RCC 7860 (cell line): Measurements from ENCODE around the gene HGF.

Experiments used
- DNase-seq: peaks from one replicate; pipeline ENCODE4 v3.0.0-alpha.2; 2015; ENCODE audit warnings: low spot score
- FAIRE-seq: peaks from 2 replicates; lab custom pipeline; 2012; peaks lifted over from hg19 to GRCh38; lab: Jason Lieb, UNC

Gene HGF

DNA sequence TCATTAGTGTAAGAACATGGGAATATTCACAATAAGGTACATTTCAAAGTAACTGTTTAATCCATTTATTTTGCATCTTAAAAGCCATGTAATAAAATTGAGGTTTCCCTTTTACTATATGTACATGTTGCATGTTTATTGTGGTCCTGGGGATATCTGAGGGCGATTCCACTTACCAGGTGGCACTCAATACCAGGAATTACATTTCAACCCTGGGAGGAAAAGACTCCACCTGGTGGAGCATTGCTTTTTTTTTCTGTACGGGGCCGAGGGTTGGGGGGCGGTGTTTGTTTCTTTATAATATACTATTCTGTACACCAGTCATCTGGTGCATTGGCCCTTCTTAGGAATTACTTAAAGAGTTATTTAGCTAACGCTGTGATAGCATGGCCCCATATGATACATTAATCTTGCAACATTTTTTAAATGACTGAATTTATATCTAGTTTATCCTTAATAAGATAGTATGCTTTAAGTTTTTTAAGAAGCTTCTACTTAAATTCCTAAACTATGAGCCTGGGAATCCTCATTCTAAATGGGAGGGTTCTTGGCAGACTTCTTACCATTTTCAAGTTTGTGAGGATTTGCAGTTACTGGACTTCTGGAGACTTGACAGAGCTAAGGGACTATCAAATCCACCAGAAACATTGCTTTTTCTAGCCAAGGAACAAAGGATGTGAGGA lies 7.2 kb upstream of the HGF start:
- FAIRE-seq, result no peak
- no peak for DNase-seq

DNA sequence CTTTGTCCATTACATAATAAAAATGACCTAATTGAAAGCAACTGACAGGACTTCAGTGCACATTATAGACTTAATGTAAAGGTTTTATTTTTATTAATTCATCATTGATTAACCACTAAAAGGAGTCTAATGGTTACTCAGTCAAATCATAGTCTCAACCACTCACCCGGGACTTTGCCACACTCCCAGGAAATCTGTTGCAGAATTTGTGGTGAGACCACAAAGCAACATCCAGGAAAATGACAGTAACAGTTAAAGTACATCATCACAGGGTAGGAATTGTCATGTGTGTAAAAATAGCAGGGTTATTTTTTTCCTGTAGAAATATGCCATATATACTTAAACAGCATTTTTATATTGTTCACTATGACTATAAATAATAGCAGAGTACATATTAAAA lies 6.3 kb upstream of the HGF start:
- FAIRE-seq (peak; percentile 98), DNase-seq (peak; percentile 66)

DNA sequence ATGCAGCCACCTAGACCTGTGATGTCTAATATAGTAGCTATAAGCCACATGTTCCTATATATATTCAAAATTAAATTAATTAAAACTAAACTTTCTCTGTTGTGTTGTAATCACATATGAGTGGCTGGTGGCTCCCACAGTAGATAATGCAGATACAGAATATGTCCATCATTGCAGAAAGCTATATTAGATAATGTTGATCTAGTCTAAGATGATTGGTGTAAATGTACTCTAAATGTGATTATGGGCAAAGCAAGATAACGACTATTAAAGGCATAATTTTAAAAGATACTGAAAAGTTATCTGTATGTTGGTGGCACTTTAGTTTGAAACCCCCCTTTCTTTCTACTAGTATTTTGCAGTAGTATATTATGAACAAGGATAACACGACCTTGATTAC lies 5.7 kb upstream of the HGF start:
- no peak for FAIRE-seq
- no peak for DNase-seq

DNA sequence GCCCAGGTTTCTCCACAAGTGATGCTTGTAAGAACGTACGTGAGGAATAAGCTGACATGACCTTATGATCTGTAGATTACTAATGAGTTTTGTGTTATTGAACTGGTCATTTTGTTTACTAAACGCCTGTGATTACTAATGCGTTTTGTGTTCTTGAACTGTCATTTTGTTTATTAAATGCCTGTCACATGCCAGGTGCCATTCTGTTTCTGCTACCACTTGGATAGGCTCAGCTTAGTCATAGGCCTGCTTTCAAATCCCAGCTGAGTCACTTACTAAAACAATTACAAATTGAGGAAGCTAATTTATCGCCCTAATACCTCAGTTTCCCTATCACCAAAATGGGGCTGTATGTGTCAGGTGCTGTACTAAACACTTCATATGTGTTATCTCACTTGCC lies 4.7 kb upstream of the HGF start:
- DNase-seq, result no peak
- FAIRE-seq, result no peak

- FAIRE-seq (no peak), DNase-seq (no peak)
Measured at GRCh38 chr7:81770728-81771223, 929 bp upstream of the HGF start.

GRCh38 chr7:81768951-81769778 lies 682 bp downstream of the HGF start:
- FAIRE-seq, result no peak
- no peak for DNase-seq

DNA sequence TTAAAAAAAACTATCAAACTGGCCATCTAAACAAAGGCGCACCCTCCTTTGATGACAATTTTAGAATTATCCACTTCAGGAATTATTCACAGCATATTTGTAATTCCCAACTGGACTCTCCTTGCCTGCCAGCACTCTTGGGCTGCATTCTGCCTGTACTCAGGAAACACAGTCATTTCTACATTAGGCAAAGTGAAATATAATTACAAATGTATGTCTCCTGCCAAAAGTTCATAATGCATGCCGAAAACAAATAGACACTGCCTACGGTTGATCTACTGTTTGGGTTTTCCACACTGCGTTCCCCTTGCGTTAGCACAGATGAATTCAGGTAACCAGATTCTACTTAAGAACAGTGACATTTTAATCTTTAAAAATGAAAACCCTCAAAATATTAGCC lies 1.9 kb downstream of the HGF start:
- no peak for FAIRE-seq
- no peak for DNase-seq

GRCh38 chr7:81761821-81762220 lies 8.0 kb downstream of the HGF start:
- no peak for DNase-seq
- no peak for FAIRE-seq

- DNase-seq (no peak), FAIRE-seq (no peak)
Measured at GRCh38 chr7:81761031-81761430, 8.8 kb downstream of the HGF start.

DNA sequence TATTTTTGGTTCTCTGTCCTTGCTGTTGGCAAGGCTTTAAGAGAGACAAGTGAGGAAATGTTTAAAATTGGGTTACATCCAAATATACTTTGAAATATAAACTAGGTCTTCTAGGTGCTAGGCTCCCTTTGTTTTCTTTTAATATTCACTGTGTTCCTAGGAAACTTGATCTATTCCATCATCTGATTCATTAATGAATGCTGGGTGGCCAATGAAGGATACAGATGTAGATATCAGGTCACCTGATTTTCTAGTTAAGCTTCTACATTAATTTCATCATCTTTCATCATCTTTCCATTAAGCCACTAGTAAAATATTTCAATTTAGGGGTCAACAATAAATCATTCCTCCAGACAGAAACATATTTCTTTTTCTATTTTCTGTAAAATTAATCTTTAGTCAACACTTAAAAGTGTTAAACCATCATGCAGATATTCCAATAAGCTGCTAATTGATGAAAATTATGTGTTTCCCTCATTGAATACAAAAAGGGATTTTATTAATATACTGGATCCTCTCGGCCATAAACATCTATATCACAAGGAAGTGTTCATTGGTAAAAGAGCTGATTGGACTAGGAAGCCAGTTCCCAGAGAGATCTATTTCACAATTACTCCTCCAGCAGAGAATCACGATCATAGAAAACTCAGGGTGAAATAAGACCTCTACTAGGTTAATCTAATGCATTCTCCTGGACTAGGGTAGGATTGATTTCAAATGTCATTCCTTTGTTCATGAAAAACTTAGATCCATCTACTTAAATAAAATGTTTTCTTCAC lies 14.7 kb downstream of the HGF start:
- no peak for FAIRE-seq

DNA sequence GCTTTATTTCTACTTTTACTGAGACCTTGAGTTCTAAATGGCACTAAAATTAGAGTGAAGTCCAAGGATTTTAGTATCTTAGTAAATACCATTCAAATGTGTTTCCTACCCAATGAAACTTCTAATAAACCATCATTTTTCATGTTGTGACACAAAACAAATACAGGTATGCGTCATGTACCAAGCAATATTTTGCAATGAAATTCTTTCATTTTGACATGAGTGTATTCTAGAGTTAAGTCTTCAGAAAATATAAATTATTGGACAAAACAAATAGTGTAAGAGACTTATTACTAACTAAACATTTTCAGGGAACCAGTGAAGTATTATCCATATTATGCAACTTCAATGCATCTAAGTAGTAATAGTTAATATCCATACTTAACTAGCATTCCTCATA lies 16.5 kb downstream of the HGF start:
- FAIRE-seq (no peak), DNase-seq (no peak)

More for the DNA sequence above, 14.7 kb downstream of the HGF start:
- no peak for DNase-seq

DNA sequence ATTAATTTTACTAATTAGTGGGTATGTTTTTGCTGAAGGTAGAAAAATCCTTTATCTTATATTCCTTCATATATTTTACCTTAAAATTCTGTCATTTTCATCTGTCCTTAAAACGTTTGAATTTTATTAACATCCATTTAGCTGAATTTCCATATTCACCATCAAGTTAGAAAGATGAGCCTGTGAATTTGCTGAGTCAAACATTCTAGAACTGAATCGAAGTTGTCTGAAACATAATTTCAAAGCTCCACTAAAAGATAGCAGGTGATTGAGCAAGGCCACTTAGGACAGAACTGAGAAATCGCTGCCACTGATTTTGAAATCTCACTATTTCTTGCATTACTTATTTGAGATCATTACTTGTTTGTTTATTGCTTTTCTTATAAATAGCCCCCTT lies 17.5 kb downstream of the HGF start:
- DNase-seq, result no peak
- FAIRE-seq, result no peak

DNA sequence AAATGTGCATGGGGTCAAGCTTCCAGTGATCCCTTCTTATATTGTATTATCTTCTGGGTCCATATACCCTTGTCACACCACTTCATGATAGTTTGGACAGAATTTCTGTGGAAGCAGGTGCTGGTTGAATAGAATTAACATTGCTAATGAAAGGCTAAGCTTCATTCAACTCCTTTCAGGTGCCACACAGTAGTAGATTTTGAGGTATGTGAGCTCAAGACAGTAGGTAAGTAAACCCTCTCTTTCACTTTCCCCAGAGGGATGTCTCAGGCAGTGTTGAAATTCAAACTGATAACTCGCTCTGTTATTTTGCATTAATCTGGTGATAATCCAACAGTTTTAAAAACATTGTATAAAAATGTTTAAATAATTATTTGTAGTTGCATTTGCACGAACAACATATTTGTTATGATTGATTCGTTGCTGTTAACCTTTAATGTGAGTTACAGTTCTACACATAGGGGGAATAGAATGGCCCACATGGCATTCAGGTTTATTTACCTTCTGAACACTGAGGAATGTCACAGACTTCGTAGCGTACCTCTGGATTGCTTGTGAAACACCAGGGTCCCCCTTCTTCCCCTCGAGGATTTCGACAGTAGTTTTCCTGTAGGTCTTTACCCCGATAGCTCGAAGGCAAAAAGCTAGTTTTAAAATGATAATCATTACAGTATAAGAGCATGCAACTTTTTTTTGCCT lies 18.1 kb downstream of the HGF start:
- FAIRE-seq (no peak), DNase-seq (no peak)

GRCh38 chr7:81745637-81746036 lies 24.2 kb downstream of the HGF start:
- FAIRE-seq (no peak), DNase-seq (no peak)

DNA sequence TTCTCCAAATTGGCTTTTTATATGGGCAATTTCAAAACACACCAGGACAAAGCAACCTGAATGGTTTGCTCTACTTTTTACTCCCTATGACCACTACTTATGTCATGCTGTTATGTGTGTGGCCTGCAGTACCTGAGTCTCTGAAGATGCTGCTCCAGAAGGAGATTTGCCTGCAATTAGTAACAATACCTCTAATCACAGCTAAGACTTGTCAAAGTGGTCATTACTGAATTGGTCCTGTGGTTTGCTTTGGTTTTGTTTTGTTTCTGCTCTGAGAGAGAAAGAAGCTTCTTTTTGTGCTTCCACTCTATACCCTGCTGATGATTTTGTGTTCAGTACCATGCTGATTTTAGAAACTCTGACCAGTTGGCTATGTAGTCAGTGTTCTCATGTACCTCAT lies 25.5 kb downstream of the HGF start:
- FAIRE-seq (no peak), DNase-seq (no peak)

DNA sequence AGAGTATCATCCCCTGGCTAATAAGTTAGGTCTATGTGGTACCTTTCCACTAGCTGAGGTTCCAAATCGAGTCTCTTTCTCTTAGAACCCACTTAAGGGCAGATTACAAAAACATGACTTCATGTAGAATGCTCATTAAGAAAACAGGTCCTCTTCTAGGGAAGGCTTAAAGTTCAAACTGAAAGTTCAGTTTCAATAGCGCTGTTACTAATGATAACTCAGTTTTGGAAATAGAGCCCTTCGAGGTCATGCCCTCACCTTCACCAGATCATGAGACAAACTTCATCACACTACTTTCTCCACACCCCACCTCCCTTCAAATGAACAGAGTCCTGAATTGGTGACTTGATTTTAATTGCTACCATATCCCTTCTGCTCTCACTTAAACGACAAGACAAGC lies 26.2 kb downstream of the HGF start:
- FAIRE-seq (no peak), DNase-seq (no peak)

GRCh38 chr7:81743201-81743600 lies 26.6 kb downstream of the HGF start:
- FAIRE-seq, result no peak
- no peak for DNase-seq

- DNase-seq, result no peak
- no peak for FAIRE-seq
Measured at GRCh38 chr7:81740403-81740802, 29.4 kb downstream of the HGF start.

DNA sequence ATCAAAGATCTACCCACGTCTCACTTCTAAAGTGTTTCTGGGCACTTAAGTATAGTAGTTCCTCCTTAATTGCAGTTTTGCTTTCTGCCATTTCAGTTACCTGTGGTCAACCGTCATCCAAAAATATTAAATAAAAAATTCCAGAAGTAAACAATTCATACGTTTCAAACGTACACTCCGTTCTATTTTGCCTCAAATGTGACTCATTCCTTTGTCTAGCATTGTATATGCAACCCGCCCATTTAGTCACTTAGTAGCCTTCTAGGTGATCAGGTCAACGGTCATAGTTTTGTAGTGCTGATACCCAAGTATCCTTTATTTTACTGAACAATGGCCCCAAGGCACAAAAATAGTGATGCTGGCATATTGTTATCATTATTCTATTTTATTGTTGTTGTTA lies 33.8 kb downstream of the HGF start:
- DNase-seq (no peak), FAIRE-seq (no peak)

- DNase-seq (peak; percentile 38), FAIRE-seq (no peak)
Measured at GRCh38 chr7:81725812-81726127, 44.1 kb downstream of the HGF start.
